Body of pancreas (tissue), 4 donors: ENCODE results near the gene AXL. TPM values are rescaled to one million over a fixed set of nuclear protein-coding genes. Genes with fewer than 3 reads are reported as not detected.

Experiments
- ATAC-seq: fragments of 150-250 bp; one replicate; pipeline ENCODE4 v1.9.1; 2016
- DNase-seq, 4 donors: peaks; one replicate each; pipeline ENCODE4 v3.0.0-alpha.2; 2019
- H3K27ac ChIP-seq, 4 donors: fragments of 200-600 bp; sonication (generic); 1 replicate in 3 of 4; 2 replicates in 1 of 4; pipeline versions ENCODE4 v1.5.1 to v1.6.1; 2016 to 2019; ENCODE audit warnings: mild to moderate bottlenecking in 1 of 4, mixed read lengths in 1 of 4, moderate library complexity in 1 of 4
- H3K27me3 ChIP-seq, 2 donors: fragments of 200-600 bp; sonication (generic); one replicate each; pipeline ENCODE4 v1.6.0; 2016; ENCODE audit warnings: mild to moderate bottlenecking in 1 of 2
- H3K36me3 ChIP-seq, 2 donors: fragments of 200-600 bp; sonication (generic); replicated peaks in 1 of 2; 2 replicates each; pipeline ENCODE4 v1.5.1; 2016; ENCODE audit warnings: low read depth in 2 of 2; ENCODE audit not compliant: insufficient read depth in 1 of 2
- H3K4me1 ChIP-seq: fragments of 200-600 bp; sonication (generic); one replicate; pipeline ENCODE4 v1.6.0; 2016
- H3K4me3 ChIP-seq, 2 donors: fragments of 200-600 bp; sonication (generic); 1 replicate in 1 of 2; 2 replicates in 1 of 2; pipeline ENCODE4 v1.5.1; 2016 to 2019
- H3K9me3 ChIP-seq, 3 donors: fragments of 200-600 bp; sonication (generic); 1 replicate in 2 of 3; 2 replicates in 1 of 3; pipeline ENCODE4 v1.5.1; 2016
- CTCF ChIP-seq, 7 experiments: fragments of 450-650 bp in 4 of 7; fragments of 200-600 bp in 3 of 7; sonication (generic) in 3 of 7; IDR thresholded peaks; one replicate each; pipeline ENCODE4 v1.5.1; 2016 to 2019; ENCODE audit warnings: antibody characterized with exemption in 7 of 7
- POLR2A ChIP-seq, 3 donors: fragments of 450-650 bp; IDR thresholded peaks; one replicate each; pipeline ENCODE4 v1.6.1; 2016; ENCODE audit warnings: antibody characterized with exemption in 3 of 3, mild to moderate bottlenecking in 2 of 3
- WGBS, 2 donors: methylation state at CpG; one replicate each; pipeline ENCODE4 v1.1.5; 2017; 5-methylcytosine and 5-hydroxymethylcytosine counted together
- intact Hi-C: fragments of 100-400 bp; cut with DNase I; formaldehyde crosslinking; loops from one replicate; pipeline ENCODE4 v1.15.1; 2023
- total RNA-seq, 2 donors: library from RNA; depleted of rRNA; stranded (reverse); fragments of >200 nt; gene quantifications; one replicate each; pipeline ENCODE4 v1.1.0, GENCODE V29; 2016

The AXL gene
- total RNA-seq, 2 donors from 2014 or later, result 14.2 to 15.0 TPM

- H3K27ac ChIP-seq, result no peak overlapping the region
Observed at GRCh38 chr19:41223431-41224234, 4.6 kb downstream of the AXL start.

GRCh38 chr19:41224632-41225031 lies 5.6 kb downstream of the AXL start:
- ATAC-seq (no peak), DNase-seq (no peak)
- Histone ChIP-seq H3K4me1 (peaks cover 16% of the 10 kb centered on the region), H3K27me3 (peaks cover 0 to 6% of the 10 kb centered on the region in 2 donors), H3K27ac (no peak overlapping the region), H3K4me3 (no peak overlapping the region), H3K9me3 (no peaks in the 10 kb centered on the region), H3K36me3 (no peaks in the 10 kb centered on the region)
- WGBS, 2 donors, result 86 to 90% methylated on average over 7 of the region's 7 CpGs
- intact Hi-C loops, result no loop called here
- TF ChIP-seq CTCF (IDR thresholded peaks at IDR 0.05), result no peak
- no peak for TF ChIP-seq POLR2A (IDR thresholded peaks at IDR 0.05)

More at GRCh38 chr19:41223431-41224234, 4.6 kb downstream of the AXL start:
- intact Hi-C loops, result no loop called here
- WGBS, 2 donors, result 42 to 52% methylated on average over 5 to 8 of the region's 8 CpGs
- H3K9me3 ChIP-seq, result no peaks in the 10 kb centered on the region
- peaks cover 0 to 14% of the 10 kb centered on the region in 2 donors for H3K27me3 ChIP-seq
- no peak for ATAC-seq
- H3K4me1 ChIP-seq, result peaks cover 23% of the 10 kb centered on the region
- no peak for TF ChIP-seq POLR2A (IDR thresholded peaks at IDR 0.05)
- no peak for TF ChIP-seq CTCF (IDR thresholded peaks at IDR 0.05)
- H3K36me3 ChIP-seq, result no peaks in the 10 kb centered on the region
- peak in 1 of 4 donors; percentile 13 for DNase-seq
- H3K4me3 ChIP-seq, result no peak overlapping the region

GRCh38 chr19:41225238-41226052 lies 6.4 kb downstream of the AXL start:
- intact Hi-C loops, result no loop called here
- peak overlapping the region in 3 of 4 donors; percentile 41 to 56 (median 45) for H3K27ac ChIP-seq
- TF ChIP-seq CTCF (IDR thresholded peaks at IDR 0.05) (no peak), POLR2A (IDR thresholded peaks at IDR 0.05) (no peak)
- DNase-seq (peak; percentile 26 to 64 (median 44)), ATAC-seq (peak; percentile 58)
- peaks cover 16% of the 10 kb centered on the region for H3K4me1 ChIP-seq
- no peak overlapping the region for H3K4me3 ChIP-seq
- no peaks in the 10 kb centered on the region for H3K9me3 ChIP-seq
- WGBS, 2 donors, result 46 to 49% methylated on average over 22 to 29 of the region's 29 CpGs
- peaks cover 0 to 3% of the 10 kb centered on the region in 2 donors for H3K27me3 ChIP-seq
- no peaks in the 10 kb centered on the region for H3K36me3 ChIP-seq

GRCh38 chr19:41226053-41226873 lies 7.2 kb downstream of the AXL start:
- peak overlapping the region; percentile 13 to 37 for H3K4me3 ChIP-seq
- intact Hi-C loops, result no loop called here
- DNase-seq, result peak; percentile 62 to 80 (median 69)
- H3K4me1 ChIP-seq, result peaks cover 16% of the 10 kb centered on the region
- H3K27ac ChIP-seq, result peak overlapping the region in 3 of 4 donors; percentile 41 to 56 (median 45)
- TF ChIP-seq CTCF (IDR thresholded peaks at IDR 0.05) (peak in 3 of 7 experiments; percentile 9 to 34 (median 17)), POLR2A (IDR thresholded peaks at IDR 0.05) (peak in 2 of 3 donors; percentile 21 to 37)
- no peaks in the 10 kb centered on the region for H3K27me3 ChIP-seq
- WGBS, 2 donors, result 0 to 4% methylated on average over 6 to 60 of the region's 67 CpGs
- peak; percentile 75 for ATAC-seq
- no peaks in the 10 kb centered on the region for H3K36me3 ChIP-seq
- no peaks in the 10 kb centered on the region for H3K9me3 ChIP-seq
